HEK293 (cell line): ENCODE results near the gene CCDC158.

Experiments
- CTCF ChIA-PET: fragments of 350-600 bp; formaldehyde crosslinking; extraction: SDS; loops from one replicate; lab custom pipeline; 2021; ENCODE audit warnings: antibody characterized with exemption; lab: Yijun Ruan, JAX
- POLR2A ChIA-PET: fragments of 300-600 bp; formaldehyde crosslinking; extraction: SDS; loops from one replicate; lab custom pipeline; 2020; ENCODE audit warnings: antibody characterized with exemption, inconsistent platforms; lab: Yijun Ruan, JAX
- H3K27ac ChIP-seq: fragments of 200-500 bp; sonication (Bioruptor generic); 2 replicates; pipeline ENCODE4 v1.5.1; 2014; ENCODE audit warnings: low read depth, low read length, control low read depth, inconsistent platforms; ENCODE audit errors: extremely low read depth
- H3K36me3 ChIP-seq, 2 experiments: fragments of 200-500 bp in 1 of 2; sonication (Bioruptor generic) in 1 of 2; 1 replicate in 1 of 2; 2 replicates in 1 of 2; pipeline ENCODE4 v1.5.1; 2014 to 2017; ENCODE audit warnings: inconsistent platforms in 2 of 2, low read length in 2 of 2; ENCODE audit not compliant: control insufficient read depth in 2 of 2, insufficient read depth in 1 of 2
- H3K4me1 ChIP-seq: fragments of 200-500 bp; sonication (Bioruptor generic); 2 replicates; pipeline ENCODE4 v1.5.1; 2014; ENCODE audit warnings: mild to moderate bottlenecking, low read length, inconsistent platforms; ENCODE audit not compliant: control insufficient read depth, insufficient read depth
- H3K4me3 ChIP-seq: 2 replicates; pipeline ENCODE4 v1.5.1; 2011; ENCODE audit warnings: low read depth, mild to moderate bottlenecking, control low read depth, low read length, moderate library complexity
- H3K9me3 ChIP-seq: fragments of 200-500 bp; sonication (Bioruptor generic); 2 replicates; pipeline ENCODE4 v1.5.1; 2014; ENCODE audit warnings: low read depth, low read length, inconsistent platforms; ENCODE audit not compliant: control insufficient read depth, insufficient read depth
- FEZF1 ChIP-seq: fragments of 450-650 bp; formaldehyde crosslinking; IDR thresholded peaks from 2 replicates; pipeline ENCODE4 v1.5.1; 2016; ENCODE audit warnings: missing biosample characterization, missing genetic modification characterization
- IKZF3 ChIP-seq: fragments of 450-650 bp; IDR thresholded peaks from 2 replicates; pipeline ENCODE4 v1.5.0; 2018; ENCODE audit warnings: missing biosample characterization, mild to moderate bottlenecking, missing genetic modification characterization, moderate library complexity
- KLF1 ChIP-seq: fragments of 450-650 bp; formaldehyde crosslinking; IDR thresholded peaks from 2 replicates; pipeline ENCODE4 v1.5.1; 2016; ENCODE audit warnings: missing biosample characterization, missing genetic modification characterization
- OVOL3 ChIP-seq: fragments of 450-650 bp; formaldehyde crosslinking; IDR thresholded peaks from 2 replicates; pipeline ENCODE4 v1.5.1; 2016; ENCODE audit warnings: missing biosample characterization, missing genetic modification characterization
- PBX3 ChIP-seq: sonication (generic); formaldehyde crosslinking; IDR thresholded peaks from 2 replicates; pipeline ENCODE4 v1.8.1; 2022; ENCODE audit warnings: mild to moderate bottlenecking, moderate library complexity, missing genetic modification reagents
- PRDM10 ChIP-seq: fragments of 450-650 bp; formaldehyde crosslinking; IDR thresholded peaks from 2 replicates; pipeline ENCODE4 v1.5.1; 2016; ENCODE audit warnings: missing biosample characterization, missing genetic modification characterization
- SP7 ChIP-seq: fragments of 450-650 bp; formaldehyde crosslinking; IDR thresholded peaks from 2 replicates; pipeline ENCODE4 v1.5.1; 2016; ENCODE audit warnings: missing biosample characterization, missing genetic modification characterization
- TCF7L2 ChIP-seq: IDR thresholded peaks from 2 replicates; pipeline ENCODE4 v1.6.1; 2011; ENCODE audit warnings: low read depth, mild to moderate bottlenecking, inconsistent platforms, low read length, moderate library complexity, borderline replicate concordance
- WT1 ChIP-seq: fragments of 450-650 bp; formaldehyde crosslinking; IDR thresholded peaks from 2 replicates; pipeline ENCODE4 v1.5.1; 2016; ENCODE audit warnings: missing biosample characterization, missing genetic modification characterization
- ZBTB44 ChIP-seq: fragments of 450-650 bp; IDR thresholded peaks from 2 replicates; pipeline ENCODE4 v1.5.1; 2018; ENCODE audit warnings: missing biosample characterization, mild to moderate bottlenecking, missing genetic modification characterization
- ZEB2 ChIP-seq: fragments of 450-650 bp; formaldehyde crosslinking; IDR thresholded peaks from 2 replicates; pipeline ENCODE4 v1.5.1; 2016; ENCODE audit warnings: missing biosample characterization, missing genetic modification characterization
- ZIC2 ChIP-seq: fragments of 450-650 bp; formaldehyde crosslinking; IDR thresholded peaks from 2 replicates; pipeline ENCODE4 v1.5.1; 2016; ENCODE audit warnings: missing biosample characterization, missing genetic modification characterization
- ZNF133 ChIP-seq: fragments of 450-650 bp; formaldehyde crosslinking; IDR thresholded peaks from 2 replicates; pipeline ENCODE4 v1.5.1; 2016; ENCODE audit warnings: missing biosample characterization, missing genetic modification characterization
- ZNF174 ChIP-seq: fragments of 450-650 bp; formaldehyde crosslinking; IDR thresholded peaks from 2 replicates; pipeline ENCODE4 v1.5.0; 2017; ENCODE audit warnings: missing biosample characterization, mild to moderate bottlenecking, missing genetic modification characterization
- ZNF24 ChIP-seq: fragments of 450-650 bp; formaldehyde crosslinking; IDR thresholded peaks from 2 replicates; pipeline ENCODE4 v1.5.1; 2016; ENCODE audit warnings: missing biosample characterization, missing genetic modification characterization
- ZNF26 ChIP-seq: fragments of 450-650 bp; formaldehyde crosslinking; IDR thresholded peaks from 2 replicates; pipeline ENCODE4 v1.5.1; 2016; ENCODE audit warnings: missing biosample characterization, missing genetic modification characterization
- ZNF366 ChIP-seq: fragments of 450-650 bp; formaldehyde crosslinking; conservative IDR thresholded peaks from 2 replicates; pipeline ENCODE4 v1.5.1; 2016; ENCODE audit warnings: missing biosample characterization, missing genetic modification characterization
- ZNF558 ChIP-seq: fragments of 450-650 bp; formaldehyde crosslinking; IDR thresholded peaks from 2 replicates; pipeline ENCODE4 v1.5.1; 2016; ENCODE audit warnings: missing biosample characterization, missing genetic modification characterization
- ZNF654 ChIP-seq: fragments of 450-650 bp; formaldehyde crosslinking; IDR thresholded peaks from 2 replicates; pipeline ENCODE4 v1.5.1; 2016; ENCODE audit warnings: low read depth, missing biosample characterization, missing genetic modification characterization
- ZNF658 ChIP-seq: fragments of 450-650 bp; formaldehyde crosslinking; IDR thresholded peaks from 2 replicates; pipeline ENCODE4; 2016; ENCODE audit warnings: missing biosample characterization, missing genetic modification characterization
- ZSCAN5A ChIP-seq: fragments of 450-650 bp; formaldehyde crosslinking; IDR thresholded peaks from 2 replicates; pipeline ENCODE4 v1.5.1; 2016; ENCODE audit warnings: missing biosample characterization, missing genetic modification characterization
- ZXDB ChIP-seq: fragments of 450-650 bp; formaldehyde crosslinking; IDR thresholded peaks from 2 replicates; pipeline ENCODE4 v1.5.1; 2016; ENCODE audit warnings: missing biosample characterization, missing genetic modification characterization

The CCDC158 gene

GRCh38 chr4:76377911-76378310, 43.0 kb downstream of the CCDC158 start (continued):
- TF ChIP-seq ZSCAN5A (tag by site-specific recombination) (no peak), ZNF658 (no peak), PBX3 (CRISPR knock-in tag) (no peak), ZNF366 (tag by site-specific recombination) (peak; percentile 51; the same call in 1 of the 2 replicates), ZNF133 (tag by site-specific recombination) (peak; percentile 90), ZNF654 (peak; percentile 70), ZNF24 (0 out of 2 replicates have a peak, but pooled peaks have one; percentile 27), ZEB2 (tag by site-specific recombination) (peak; percentile 46; the same call in 1 of the 2 replicates), ZNF558 (tag by site-specific recombination) (no peak), OVOL3 (peak; percentile 37; the same call in 1 of the 2 replicates), WT1 (tag by site-specific recombination) (0 out of 2 replicates have a peak, but pooled peaks have one; percentile 13), TCF7L2 (peak; percentile 31; the same call in 1 of the 2 replicates), SP7 (tag by site-specific recombination) (peak; percentile 54), ZNF26 (tag by site-specific recombination) (no peak), PRDM10 (tag by site-specific recombination) (peak; percentile 31; the same call in 1 of the 2 replicates), ZXDB (tag by site-specific recombination) (peak; percentile 66; the same call in 1 of the 2 replicates)

- CTCF ChIA-PET, result interaction anchor here (0.6 to 6.1 kb wide), 26 partner anchors 9 to 382 kb away, joined by 3 to 119 read pairs (median 3); partner anchors contain the start of gene STBD1
- no peak overlapping the region for H3K4me3 ChIP-seq
- H3K4me1 ChIP-seq, result peaks cover 2% of the 10 kb centered on the region; the same call in 1 of the 2 replicates
- H3K36me3 ChIP-seq, result no peaks in the 10 kb centered on the region
- no peaks in the 10 kb centered on the region for H3K9me3 ChIP-seq
- POLR2A ChIA-PET, result interaction anchor here (1.4 kb wide), 1 partner anchor 71 kb away, joined by 6 read pairs; the partner anchor contains the start of gene STBD1
- H3K27ac ChIP-seq, result peak overlapping the region; percentile 13; the same call in 1 of the 2 replicates
- TF ChIP-seq FEZF1 (tag by site-specific recombination), result peak; percentile 79
- peak; percentile 11; the same call in 1 of the 2 replicates for TF ChIP-seq ZIC2
- peak; percentile 31; the same call in 1 of the 2 replicates for TF ChIP-seq KLF1
- TF ChIP-seq ZBTB44 (tag by site-specific recombination), result no peak
- no peak for TF ChIP-seq IKZF3 (tag by site-specific recombination)
- TF ChIP-seq ZNF174, result no peak
Measured at GRCh38 chr4:76377481-76377901, 43.5 kb downstream of the CCDC158 start.
